Keratinocyte (primary cell): ENCODE measurements around the gene GPC5.

ENCODE experiments used
- EZH2 ChIP-seq: IDR thresholded peaks from one replicate; pipeline ENCODE4 v1.6.1; 2012; ENCODE audit warnings: inconsistent platforms, mild to moderate bottlenecking, low read length, moderate library complexity
- TF ChIP-seq, protein P1 (sequence below), 3 experiments: IDR thresholded peaks in 1 of 3; conservative IDR thresholded peaks in 1 of 3; optimal IDR thresholded peaks in 1 of 3; 2 replicates in 2 of 3; 3 replicates in 1 of 3; pipeline versions ENCODE3 to v1.5.1; 2011; ENCODE audit warnings: low read length in 3 of 3, mild to moderate bottlenecking in 3 of 3, moderate library complexity in 2 of 3, control low read depth in 1 of 3, inconsistent platforms in 1 of 3; ENCODE audit not compliant: insufficient read depth in 2 of 3; ENCODE audit errors: extremely low read depth in 1 of 3

DNA sequence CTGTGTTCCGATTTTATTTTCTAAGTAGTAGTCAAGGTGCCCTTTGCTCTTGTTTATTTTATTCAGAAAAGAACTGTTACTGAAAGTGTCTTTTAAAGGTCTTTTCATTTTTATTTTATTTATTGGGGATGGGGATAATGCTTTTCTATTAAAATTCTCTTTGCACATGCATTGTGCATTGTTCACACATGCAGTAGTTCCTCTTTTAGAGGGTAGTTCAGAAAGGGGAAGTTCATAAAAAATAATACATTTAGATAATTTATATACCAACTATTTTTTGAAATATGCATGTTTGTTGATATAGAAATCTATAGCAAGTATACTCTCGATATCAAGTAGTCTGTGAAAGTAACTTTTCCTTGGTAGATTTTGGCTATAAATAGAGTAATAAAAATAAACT, 3.5 kb downstream of the GPC5 start:
- TF ChIP-seq, protein P1, sequence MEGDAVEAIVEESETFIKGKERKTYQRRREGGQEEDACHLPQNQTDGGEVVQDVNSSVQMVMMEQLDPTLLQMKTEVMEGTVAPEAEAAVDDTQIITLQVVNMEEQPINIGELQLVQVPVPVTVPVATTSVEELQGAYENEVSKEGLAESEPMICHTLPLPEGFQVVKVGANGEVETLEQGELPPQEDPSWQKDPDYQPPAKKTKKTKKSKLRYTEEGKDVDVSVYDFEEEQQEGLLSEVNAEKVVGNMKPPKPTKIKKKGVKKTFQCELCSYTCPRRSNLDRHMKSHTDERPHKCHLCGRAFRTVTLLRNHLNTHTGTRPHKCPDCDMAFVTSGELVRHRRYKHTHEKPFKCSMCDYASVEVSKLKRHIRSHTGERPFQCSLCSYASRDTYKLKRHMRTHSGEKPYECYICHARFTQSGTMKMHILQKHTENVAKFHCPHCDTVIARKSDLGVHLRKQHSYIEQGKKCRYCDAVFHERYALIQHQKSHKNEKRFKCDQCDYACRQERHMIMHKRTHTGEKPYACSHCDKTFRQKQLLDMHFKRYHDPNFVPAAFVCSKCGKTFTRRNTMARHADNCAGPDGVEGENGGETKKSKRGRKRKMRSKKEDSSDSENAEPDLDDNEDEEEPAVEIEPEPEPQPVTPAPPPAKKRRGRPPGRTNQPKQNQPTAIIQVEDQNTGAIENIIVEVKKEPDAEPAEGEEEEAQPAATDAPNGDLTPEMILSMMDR (optimal IDR thresholded peaks at IDR 0.05 in 1 of 3, IDR thresholded peaks at IDR 0.05 in 1 of 3, conservative IDR thresholded peaks at IDR 0.05 in 1 of 3; ENCODE audit: extremely low read depth in 1 of 3, insufficient read depth in 2 of 3, low read length in 3 of 3) = no peak
- TF ChIP-seq EZH2 = no peak
